ENCODE measurements around the gene NCK2.

NCK2 gene

DNA sequence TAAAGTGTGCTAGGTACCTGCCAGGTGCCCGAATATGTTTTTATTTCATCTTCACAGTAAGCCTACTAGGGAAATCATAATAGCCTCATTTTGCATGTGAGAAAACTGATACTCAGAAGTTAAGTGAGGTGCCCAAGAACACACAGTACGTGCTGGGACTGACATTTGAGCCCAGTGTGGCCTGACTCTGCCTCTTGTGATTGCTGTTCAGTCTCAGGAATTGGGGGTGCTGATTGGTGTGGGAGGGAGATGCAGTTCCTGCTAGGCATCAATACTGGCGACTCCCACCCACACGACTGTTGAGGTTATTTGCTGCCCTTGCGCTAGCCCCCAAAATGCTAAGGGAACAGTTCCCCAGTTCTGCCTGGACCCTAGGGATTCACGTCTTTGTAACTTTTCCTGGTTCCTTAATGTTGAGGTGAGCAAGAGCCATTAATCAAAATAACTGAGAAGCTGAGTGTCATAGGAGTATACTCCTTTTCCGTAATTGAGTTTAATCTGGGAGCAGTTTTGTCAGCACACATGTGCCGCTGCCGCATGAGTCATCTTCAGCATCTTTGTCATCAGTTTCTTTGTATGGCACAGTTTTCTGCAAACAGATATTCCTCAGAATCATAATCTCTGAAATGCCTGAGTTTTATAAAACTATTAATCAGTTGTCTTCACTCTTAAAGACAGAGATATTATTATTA lies 120.7 kb downstream of the NCK2 start:
- H3K4me1 ChIP-seq (ENCODE audit: control insufficient read depth in 1 of 2, insufficient read depth in 2 of 2, low read length in 2 of 2) = peaks cover 7 to 19% of the 10 kb centered on the region in 2 donors
- no peaks in the 10 kb centered on the region for H3K9me3 ChIP-seq (ENCODE audit: control insufficient read depth in 1 of 2, low read length in 2 of 2)
- no peaks in the 10 kb centered on the region for H3K27me3 ChIP-seq (ENCODE audit: control insufficient read depth in 1 of 2, insufficient read depth in 2 of 2, low read length in 2 of 2)
- peaks cover 0 to 16% of the 10 kb centered on the region in 2 donors for H3K36me3 ChIP-seq (ENCODE audit: control insufficient read depth in 1 of 2, insufficient read depth in 2 of 2, low read length in 2 of 2)
- H3K4me3 ChIP-seq (ENCODE audit: low read depth in 1 of 2, low read length in 2 of 2) = no peak overlapping the region
- no peak overlapping the region for H3K27ac ChIP-seq (ENCODE audit: low read depth, low read length)
- no peak overlapping the region for H3K9ac ChIP-seq (ENCODE audit: low read depth in 1 of 2, low read length in 2 of 2)

DNA sequence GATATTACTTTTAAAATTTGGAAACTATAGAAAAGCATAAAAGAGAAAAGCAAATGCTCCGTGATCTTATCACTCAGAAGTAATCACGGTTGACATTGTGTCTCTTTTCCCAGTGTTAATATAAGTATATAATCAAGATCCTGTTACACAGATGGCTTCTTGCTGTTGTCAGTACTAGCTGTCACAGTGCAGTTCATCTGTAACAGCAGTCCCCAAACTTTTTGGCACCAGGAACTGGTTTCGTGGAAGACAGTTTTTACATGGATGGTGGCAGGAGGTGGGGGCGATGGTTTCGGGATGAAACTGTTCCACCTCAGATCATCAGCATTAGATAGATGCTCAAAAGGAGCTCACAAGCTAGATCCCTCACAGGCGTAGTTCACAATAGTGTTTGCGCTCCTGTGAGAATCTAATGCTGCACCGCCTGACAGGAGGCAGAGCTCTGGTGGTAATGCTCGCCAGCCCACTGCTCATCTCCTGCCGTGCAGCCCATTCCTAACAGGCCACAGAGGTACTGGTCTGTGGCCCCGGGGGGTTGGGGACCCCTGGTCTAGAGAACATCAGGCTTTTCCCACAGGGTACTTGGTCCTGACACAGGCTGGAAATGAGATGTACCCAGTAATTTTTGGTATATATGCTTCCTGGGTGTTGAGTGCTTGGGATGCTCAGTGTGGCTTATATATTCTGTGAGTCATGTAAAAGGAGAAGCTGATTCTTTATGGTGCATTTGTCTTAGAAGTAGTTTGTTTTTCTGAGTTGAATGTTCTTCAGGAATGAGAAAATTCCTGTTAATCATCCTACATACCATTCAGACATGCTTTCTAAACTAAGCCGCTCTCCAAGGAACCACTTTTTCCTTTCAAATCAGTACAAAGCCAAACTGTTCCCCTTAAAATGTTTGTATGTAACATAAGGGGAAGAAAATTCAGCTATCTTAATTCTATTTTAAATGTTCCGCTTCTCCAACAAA lies 121.8 kb downstream of the NCK2 start:
- H3K4me1 ChIP-seq (ENCODE audit: control insufficient read depth in 1 of 2, insufficient read depth in 2 of 2, low read length in 2 of 2) = peaks cover 7 to 19% of the 10 kb centered on the region in 2 donors
- H3K27me3 ChIP-seq (ENCODE audit: control insufficient read depth in 1 of 2, insufficient read depth in 2 of 2, low read length in 2 of 2) = no peaks in the 10 kb centered on the region
- H3K9ac ChIP-seq (ENCODE audit: low read depth in 1 of 2, low read length in 2 of 2) = no peak overlapping the region
- H3K36me3 ChIP-seq (ENCODE audit: control insufficient read depth in 1 of 2, insufficient read depth in 2 of 2, low read length in 2 of 2) = peaks cover 0 to 18% of the 10 kb centered on the region in 2 donors
- H3K9me3 ChIP-seq (ENCODE audit: control insufficient read depth in 1 of 2, low read length in 2 of 2) = no peaks in the 10 kb centered on the region
- no peak overlapping the region for H3K4me3 ChIP-seq (ENCODE audit: low read depth in 1 of 2, low read length in 2 of 2)
- no peak overlapping the region for H3K27ac ChIP-seq (ENCODE audit: low read depth, low read length)

DNA sequence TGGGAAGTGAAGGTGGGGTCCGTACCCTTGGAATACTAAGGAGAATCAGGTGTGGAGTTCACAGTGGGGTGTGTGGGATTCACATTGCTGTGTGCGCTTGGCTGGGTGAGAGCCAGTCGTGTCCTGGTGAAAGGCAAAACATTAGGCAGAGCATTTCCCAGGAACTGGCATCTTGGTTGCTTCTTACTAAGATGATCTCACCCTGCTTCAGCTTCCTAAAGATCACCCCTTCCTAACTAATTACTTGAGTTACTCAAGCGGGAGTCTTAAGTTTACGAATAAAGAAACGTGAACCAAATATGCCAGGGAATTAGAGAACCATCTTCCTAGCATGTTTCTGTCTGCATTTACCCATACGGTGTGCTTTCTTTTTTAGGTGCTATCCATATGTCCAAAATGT lies 122.9 kb downstream of the NCK2 start:
- Histone ChIP-seq H3K27me3 (ENCODE audit: control insufficient read depth in 1 of 2, insufficient read depth in 2 of 2, low read length in 2 of 2) (no peaks in the 10 kb centered on the region), H3K36me3 (ENCODE audit: control insufficient read depth in 1 of 2, insufficient read depth in 2 of 2, low read length in 2 of 2) (peaks cover 0 to 22% of the 10 kb centered on the region in 2 donors), H3K9me3 (ENCODE audit: control insufficient read depth in 1 of 2, low read length in 2 of 2) (no peaks in the 10 kb centered on the region), H3K4me1 (ENCODE audit: control insufficient read depth in 1 of 2, insufficient read depth in 2 of 2, low read length in 2 of 2) (peaks cover 7 to 23% of the 10 kb centered on the region in 2 donors), H3K9ac (ENCODE audit: low read depth in 1 of 2, low read length in 2 of 2) (no peak overlapping the region), H3K27ac (ENCODE audit: low read depth, low read length) (no peak overlapping the region), H3K4me3 (ENCODE audit: low read depth in 1 of 2, low read length in 2 of 2) (no peak overlapping the region)

DNA sequence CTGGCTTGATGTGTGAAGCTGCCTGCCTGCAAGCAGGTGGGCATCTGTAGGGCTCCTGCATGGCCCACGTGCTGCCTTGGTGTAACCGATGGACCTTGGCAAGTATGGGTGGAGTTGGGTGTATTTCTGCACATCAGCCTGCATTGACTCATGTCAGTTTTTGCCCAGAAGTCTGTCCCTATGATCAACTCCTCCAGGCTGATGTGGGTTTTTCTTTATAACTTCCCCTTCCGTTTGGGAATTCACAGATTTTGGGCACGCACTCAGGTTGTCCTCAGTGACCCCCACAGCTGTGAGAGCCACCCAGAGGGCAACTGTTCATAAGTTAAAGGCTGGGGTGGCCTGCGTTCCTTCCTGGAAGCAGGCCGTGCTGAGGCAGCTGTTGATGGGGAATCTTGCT lies 123.3 kb downstream of the NCK2 start:
- Histone ChIP-seq H3K27ac (ENCODE audit: low read depth, low read length) (no peak overlapping the region), H3K4me3 (ENCODE audit: low read depth in 1 of 2, low read length in 2 of 2) (no peak overlapping the region), H3K4me1 (ENCODE audit: control insufficient read depth in 1 of 2, insufficient read depth in 2 of 2, low read length in 2 of 2) (peaks cover 7 to 23% of the 10 kb centered on the region in 2 donors)

DNA sequence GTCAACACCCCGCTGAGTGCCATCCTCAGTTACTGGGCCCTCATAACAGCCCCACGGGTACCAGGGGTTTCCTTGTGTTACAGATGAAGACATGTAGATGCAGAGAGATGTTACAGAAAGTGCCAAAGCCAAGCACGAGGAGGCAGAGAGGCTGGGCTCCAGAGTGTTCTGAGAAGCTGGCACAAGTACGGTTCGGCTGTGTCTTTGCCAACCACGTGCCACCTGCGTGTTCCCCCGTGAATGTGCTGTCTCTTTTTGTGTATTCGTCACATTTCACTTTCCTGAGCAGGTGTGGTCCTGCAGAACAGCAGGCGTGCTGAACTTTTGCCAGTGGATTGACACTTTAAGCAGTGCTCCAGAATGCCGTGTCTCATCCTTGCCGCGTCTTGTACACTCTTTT lies 124.6 kb downstream of the NCK2 start:
- no peak overlapping the region for H3K9ac ChIP-seq (ENCODE audit: low read depth in 1 of 2, low read length in 2 of 2)
- H3K9me3 ChIP-seq (ENCODE audit: control insufficient read depth in 1 of 2, low read length in 2 of 2) = no peaks in the 10 kb centered on the region
- peaks cover 15 to 36% of the 10 kb centered on the region in 2 donors for H3K4me1 ChIP-seq (ENCODE audit: control insufficient read depth in 1 of 2, insufficient read depth in 2 of 2, low read length in 2 of 2)
- H3K36me3 ChIP-seq (ENCODE audit: control insufficient read depth in 1 of 2, insufficient read depth in 2 of 2, low read length in 2 of 2) = peaks cover 7 to 15% of the 10 kb centered on the region in 2 donors
- no peaks in the 10 kb centered on the region for H3K27me3 ChIP-seq (ENCODE audit: control insufficient read depth in 1 of 2, insufficient read depth in 2 of 2, low read length in 2 of 2)
- H3K27ac ChIP-seq (ENCODE audit: low read depth, low read length) = no peak overlapping the region
- no peak overlapping the region for H3K4me3 ChIP-seq (ENCODE audit: low read depth in 1 of 2, low read length in 2 of 2)

More for the DNA sequence above, 123.3 kb downstream of the NCK2 start:
- Histone ChIP-seq H3K9ac (ENCODE audit: low read depth in 1 of 2, low read length in 2 of 2) (no peak overlapping the region), H3K27me3 (ENCODE audit: control insufficient read depth in 1 of 2, insufficient read depth in 2 of 2, low read length in 2 of 2) (no peaks in the 10 kb centered on the region), H3K36me3 (ENCODE audit: control insufficient read depth in 1 of 2, insufficient read depth in 2 of 2, low read length in 2 of 2) (peaks cover 3 to 21% of the 10 kb centered on the region in 2 donors), H3K9me3 (ENCODE audit: control insufficient read depth in 1 of 2, low read length in 2 of 2) (no peaks in the 10 kb centered on the region)

DNA sequence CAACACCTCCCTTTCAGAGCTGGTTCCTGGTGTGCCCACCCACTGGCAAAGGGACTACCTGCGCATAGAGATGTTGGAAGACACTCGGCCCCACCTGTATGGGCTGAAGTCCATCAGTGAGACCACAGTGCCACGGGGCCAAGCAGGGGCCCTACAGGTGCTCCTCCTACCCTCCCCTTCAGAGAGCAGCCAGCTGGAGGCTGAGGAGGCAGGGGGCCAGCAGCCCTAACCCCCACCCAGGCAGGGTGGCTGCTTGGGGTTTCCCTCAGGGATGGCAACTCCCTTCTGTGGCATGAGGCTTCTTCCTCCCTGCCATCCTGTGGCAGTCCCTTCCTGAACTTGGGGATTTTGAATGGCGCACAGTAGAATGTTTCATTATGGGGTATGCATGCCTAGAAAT lies 125.3 kb downstream of the NCK2 start:
- H3K36me3 ChIP-seq (ENCODE audit: control insufficient read depth in 1 of 2, insufficient read depth in 2 of 2, low read length in 2 of 2) = peaks cover 7 to 14% of the 10 kb centered on the region in 2 donors
- no peak overlapping the region for H3K4me3 ChIP-seq (ENCODE audit: low read depth in 1 of 2, low read length in 2 of 2)
- H3K9ac ChIP-seq (ENCODE audit: low read depth in 1 of 2, low read length in 2 of 2) = no peak overlapping the region
- no peaks in the 10 kb centered on the region for H3K27me3 ChIP-seq (ENCODE audit: control insufficient read depth in 1 of 2, insufficient read depth in 2 of 2, low read length in 2 of 2)
- peaks cover 15 to 38% of the 10 kb centered on the region in 2 donors for H3K4me1 ChIP-seq (ENCODE audit: control insufficient read depth in 1 of 2, insufficient read depth in 2 of 2, low read length in 2 of 2)
- H3K27ac ChIP-seq (ENCODE audit: low read depth, low read length) = no peak overlapping the region
- H3K9me3 ChIP-seq (ENCODE audit: control insufficient read depth in 1 of 2, low read length in 2 of 2) = no peaks in the 10 kb centered on the region

DNA sequence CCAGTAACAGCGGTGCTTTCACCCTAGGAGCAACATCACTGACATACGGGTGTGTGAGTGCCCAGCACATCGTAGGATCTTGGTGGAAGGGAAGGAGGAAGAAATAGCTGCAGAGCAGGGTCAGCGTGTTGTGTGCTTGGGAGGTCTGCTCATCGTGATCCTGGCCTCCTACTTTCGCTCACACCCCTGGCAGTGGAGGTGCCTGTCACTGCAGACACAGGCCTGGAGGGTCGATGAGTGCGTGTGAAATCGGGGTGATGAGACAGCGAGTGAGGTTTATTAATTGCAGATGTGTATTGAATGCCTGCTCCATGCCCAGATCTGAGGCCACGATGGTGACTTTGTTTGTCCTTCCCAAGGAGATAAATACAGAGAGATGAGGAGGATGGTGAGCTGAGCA lies 126.1 kb downstream of the NCK2 start:
- peaks cover 15 to 39% of the 10 kb centered on the region in 2 donors for H3K4me1 ChIP-seq (ENCODE audit: control insufficient read depth in 1 of 2, insufficient read depth in 2 of 2, low read length in 2 of 2)
- no peak overlapping the region for H3K9ac ChIP-seq (ENCODE audit: low read depth in 1 of 2, low read length in 2 of 2)

DNA sequence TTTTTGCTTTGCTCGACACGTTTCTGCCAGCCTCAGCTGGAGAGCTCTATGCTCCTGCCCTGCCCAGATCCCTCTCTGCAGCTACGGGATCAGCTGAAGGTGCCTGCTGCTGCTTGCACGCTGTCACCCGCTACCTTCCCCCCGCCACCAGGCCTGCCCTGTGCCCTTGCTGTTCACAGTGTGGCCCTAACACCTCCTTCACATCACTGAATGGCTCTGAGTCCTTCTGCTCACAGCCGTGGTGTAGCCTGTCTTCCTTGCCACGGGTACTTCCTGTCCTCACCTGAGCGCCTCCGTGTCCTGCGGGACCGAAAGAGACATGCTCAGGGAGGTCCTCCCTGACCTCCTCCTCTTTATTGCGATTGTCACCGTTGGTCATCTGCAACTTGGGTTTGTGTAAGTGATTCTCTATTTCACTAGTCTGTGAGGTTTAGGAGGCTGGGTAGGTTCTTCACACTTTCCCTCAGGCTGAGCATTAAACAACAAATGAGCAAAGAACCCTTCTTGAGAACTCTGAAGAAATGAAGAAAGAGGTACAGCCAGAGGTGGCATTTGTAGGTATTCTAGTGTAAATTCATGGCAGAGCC lies 127.5 kb downstream of the NCK2 start:
- Histone ChIP-seq H3K9ac (ENCODE audit: low read depth in 1 of 2, low read length in 2 of 2) (no peak overlapping the region), H3K27me3 (ENCODE audit: control insufficient read depth in 1 of 2, insufficient read depth in 2 of 2, low read length in 2 of 2) (no peaks in the 10 kb centered on the region), H3K4me1 (ENCODE audit: control insufficient read depth in 1 of 2, insufficient read depth in 2 of 2, low read length in 2 of 2) (peaks cover 25 to 51% of the 10 kb centered on the region in 2 donors), H3K4me3 (ENCODE audit: low read depth in 1 of 2, low read length in 2 of 2) (no peak overlapping the region), H3K36me3 (ENCODE audit: control insufficient read depth in 1 of 2, insufficient read depth in 2 of 2, low read length in 2 of 2) (peaks cover 10 to 14% of the 10 kb centered on the region in 2 donors), H3K27ac (ENCODE audit: low read depth, low read length) (no peak overlapping the region), H3K9me3 (ENCODE audit: control insufficient read depth in 1 of 2, low read length in 2 of 2) (no peaks in the 10 kb centered on the region)

More for the DNA sequence above, 126.1 kb downstream of the NCK2 start:
- no peaks in the 10 kb centered on the region for H3K27me3 ChIP-seq (ENCODE audit: control insufficient read depth in 1 of 2, insufficient read depth in 2 of 2, low read length in 2 of 2)
- no peak overlapping the region for H3K4me3 ChIP-seq (ENCODE audit: low read depth in 1 of 2, low read length in 2 of 2)
- H3K27ac ChIP-seq (ENCODE audit: low read depth, low read length) = no peak overlapping the region
- no peaks in the 10 kb centered on the region for H3K9me3 ChIP-seq (ENCODE audit: control insufficient read depth in 1 of 2, low read length in 2 of 2)
- peaks cover 7 to 14% of the 10 kb centered on the region in 2 donors for H3K36me3 ChIP-seq (ENCODE audit: control insufficient read depth in 1 of 2, insufficient read depth in 2 of 2, low read length in 2 of 2)

DNA sequence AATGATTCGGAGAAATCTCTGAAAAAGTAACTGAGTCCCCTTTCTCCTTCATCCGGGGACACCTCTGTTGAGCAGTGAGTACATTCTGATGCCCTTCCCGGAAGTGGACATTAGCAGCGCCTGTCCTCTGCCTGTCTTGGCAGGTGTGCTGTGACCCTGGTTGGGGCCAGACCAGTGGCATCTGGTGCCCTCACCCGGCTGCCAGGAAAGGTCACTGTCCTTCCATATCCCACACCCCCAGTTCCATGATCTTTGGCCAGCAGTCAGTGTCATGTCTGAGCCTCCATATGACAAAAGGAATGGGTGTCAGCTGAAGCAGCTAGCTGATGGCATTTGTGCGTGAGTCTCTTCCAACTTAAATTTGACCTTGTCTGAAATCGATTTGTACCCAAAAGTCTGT lies 128.1 kb downstream of the NCK2 start:
- Histone ChIP-seq H3K36me3 (ENCODE audit: control insufficient read depth in 1 of 2, insufficient read depth in 2 of 2, low read length in 2 of 2) (peaks cover 10 to 14% of the 10 kb centered on the region in 2 donors), H3K27ac (ENCODE audit: low read depth, low read length) (no peak overlapping the region), H3K27me3 (ENCODE audit: control insufficient read depth in 1 of 2, insufficient read depth in 2 of 2, low read length in 2 of 2) (no peaks in the 10 kb centered on the region), H3K9me3 (ENCODE audit: control insufficient read depth in 1 of 2, low read length in 2 of 2) (no peaks in the 10 kb centered on the region), H3K9ac (ENCODE audit: low read depth in 1 of 2, low read length in 2 of 2) (no peak overlapping the region), H3K4me1 (ENCODE audit: control insufficient read depth in 1 of 2, insufficient read depth in 2 of 2, low read length in 2 of 2) (peaks cover 28 to 51% of the 10 kb centered on the region in 2 donors), H3K4me3 (ENCODE audit: low read depth in 1 of 2, low read length in 2 of 2) (no peak overlapping the region)

DNA sequence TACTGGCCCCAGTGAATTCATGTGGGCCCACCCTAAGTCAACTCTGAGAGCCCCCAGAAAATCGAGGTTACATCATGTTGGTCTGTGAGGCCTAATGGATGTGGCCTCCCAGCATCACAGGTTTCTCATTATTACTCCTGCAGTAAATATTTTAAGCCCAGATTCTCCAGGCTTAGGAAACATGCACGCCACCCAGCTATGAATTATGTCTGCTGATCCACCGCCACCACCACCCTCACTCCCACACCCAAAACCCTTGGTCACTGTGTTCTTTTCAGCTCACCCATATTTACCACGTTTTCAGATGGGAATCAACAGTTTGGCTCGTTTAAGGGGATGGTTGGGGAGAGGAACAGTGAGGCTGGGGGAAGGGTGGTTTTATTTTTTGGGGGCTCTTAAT lies 128.6 kb downstream of the NCK2 start:
- Histone ChIP-seq H3K36me3 (ENCODE audit: control insufficient read depth in 1 of 2, insufficient read depth in 2 of 2, low read length in 2 of 2) (peaks cover 10 to 14% of the 10 kb centered on the region in 2 donors), H3K9ac (ENCODE audit: low read depth in 1 of 2, low read length in 2 of 2) (no peak overlapping the region), H3K4me1 (ENCODE audit: control insufficient read depth in 1 of 2, insufficient read depth in 2 of 2, low read length in 2 of 2) (peaks cover 26 to 51% of the 10 kb centered on the region in 2 donors), H3K4me3 (ENCODE audit: low read depth in 1 of 2, low read length in 2 of 2) (no peak overlapping the region), H3K27ac (ENCODE audit: low read depth, low read length) (no peak overlapping the region), H3K9me3 (ENCODE audit: control insufficient read depth in 1 of 2, low read length in 2 of 2) (no peaks in the 10 kb centered on the region), H3K27me3 (ENCODE audit: control insufficient read depth in 1 of 2, insufficient read depth in 2 of 2, low read length in 2 of 2) (no peaks in the 10 kb centered on the region)

All from duodenal mucosa (tissue), 2 donors.